Astrocyte of the cerebellum (primary cell): ENCODE data around the gene ANKRD30B.
"Not testable (repeated sequence)": the region's sequence is repeated elsewhere in the genome, so short reads cannot be mapped to it uniquely, and the experiment has no call there.

Source experiments
- DNase-seq: peaks from one replicate; pipeline ENCODE4 v3.0.0-alpha.2; 2011; ENCODE audit warnings: low read depth
- H3K4me3 ChIP-seq: 2 replicates; pipeline ENCODE4 v1.5.1; 2011; ENCODE audit warnings: mild to moderate bottlenecking, low read depth, low read length, moderate library complexity
- in situ Hi-C: cut with HindIII; loops from 2 replicates; pipeline ENCODE4 v1.10.0; 2017; ENCODE audit warnings: low sequenced_read_pairs
- TF ChIP-seq, protein P1 (sequence below): IDR thresholded peaks from 2 replicates; pipeline ENCODE4 v1.5.1; 2012; ENCODE audit warnings: low read length, low read depth, moderate library complexity, mild to moderate bottlenecking; ENCODE audit errors: missing control alignments

ANKRD30B gene

DNA sequence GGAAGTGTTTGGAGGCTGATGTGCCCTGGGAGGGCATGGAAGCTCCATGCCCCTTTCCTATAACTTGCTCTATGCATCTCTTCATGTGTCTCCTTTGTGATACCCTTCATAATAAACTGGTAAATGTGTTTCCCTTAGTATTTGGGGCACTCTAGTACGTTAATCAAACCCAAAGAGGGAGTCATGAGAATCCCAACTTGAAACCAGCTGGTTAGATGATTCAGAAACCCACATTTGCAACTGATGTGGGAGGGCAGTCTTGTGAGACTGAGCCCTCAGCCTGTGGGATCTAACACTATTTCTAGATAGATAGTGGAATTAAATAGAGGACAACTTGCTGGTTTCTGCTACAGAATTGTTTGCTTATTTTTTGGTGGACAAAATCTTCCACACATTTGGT is 20.3 kb downstream of the ANKRD30B start:
- H3K4me3 ChIP-seq, result no peak overlapping the region
- TF ChIP-seq, protein P1, sequence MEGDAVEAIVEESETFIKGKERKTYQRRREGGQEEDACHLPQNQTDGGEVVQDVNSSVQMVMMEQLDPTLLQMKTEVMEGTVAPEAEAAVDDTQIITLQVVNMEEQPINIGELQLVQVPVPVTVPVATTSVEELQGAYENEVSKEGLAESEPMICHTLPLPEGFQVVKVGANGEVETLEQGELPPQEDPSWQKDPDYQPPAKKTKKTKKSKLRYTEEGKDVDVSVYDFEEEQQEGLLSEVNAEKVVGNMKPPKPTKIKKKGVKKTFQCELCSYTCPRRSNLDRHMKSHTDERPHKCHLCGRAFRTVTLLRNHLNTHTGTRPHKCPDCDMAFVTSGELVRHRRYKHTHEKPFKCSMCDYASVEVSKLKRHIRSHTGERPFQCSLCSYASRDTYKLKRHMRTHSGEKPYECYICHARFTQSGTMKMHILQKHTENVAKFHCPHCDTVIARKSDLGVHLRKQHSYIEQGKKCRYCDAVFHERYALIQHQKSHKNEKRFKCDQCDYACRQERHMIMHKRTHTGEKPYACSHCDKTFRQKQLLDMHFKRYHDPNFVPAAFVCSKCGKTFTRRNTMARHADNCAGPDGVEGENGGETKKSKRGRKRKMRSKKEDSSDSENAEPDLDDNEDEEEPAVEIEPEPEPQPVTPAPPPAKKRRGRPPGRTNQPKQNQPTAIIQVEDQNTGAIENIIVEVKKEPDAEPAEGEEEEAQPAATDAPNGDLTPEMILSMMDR, result no peak
- in situ Hi-C loops, result no loop called here
- DNase-seq, result no peak

GRCh38 chr18:14769381-14769780 is 21.4 kb downstream of the ANKRD30B start:
- H3K4me3 ChIP-seq, result no peak overlapping the region
- in situ Hi-C loops, result no loop called here
- TF ChIP-seq, protein P1, result no peak
- no peak for DNase-seq

GRCh38 chr18:14776801-14777200 is 28.8 kb downstream of the ANKRD30B start:
- DNase-seq, result no peak
- TF ChIP-seq, protein P1, result no peak
- H3K4me3 ChIP-seq, result no peak overlapping the region
- in situ Hi-C loops, result no loop called here

- no peak for DNase-seq
- TF ChIP-seq, protein P1, result no peak
- H3K4me3 ChIP-seq, result no peak overlapping the region
- in situ Hi-C loops, result no loop called here
Measured at GRCh38 chr18:14781671-14782070, 33.7 kb downstream of the ANKRD30B start.

GRCh38 chr18:14784133-14784532 is 36.2 kb downstream of the ANKRD30B start:
- in situ Hi-C loops, result no loop called here
- no peak for DNase-seq
- TF ChIP-seq, protein P1, result no peak
- no peak overlapping the region for H3K4me3 ChIP-seq

DNA sequence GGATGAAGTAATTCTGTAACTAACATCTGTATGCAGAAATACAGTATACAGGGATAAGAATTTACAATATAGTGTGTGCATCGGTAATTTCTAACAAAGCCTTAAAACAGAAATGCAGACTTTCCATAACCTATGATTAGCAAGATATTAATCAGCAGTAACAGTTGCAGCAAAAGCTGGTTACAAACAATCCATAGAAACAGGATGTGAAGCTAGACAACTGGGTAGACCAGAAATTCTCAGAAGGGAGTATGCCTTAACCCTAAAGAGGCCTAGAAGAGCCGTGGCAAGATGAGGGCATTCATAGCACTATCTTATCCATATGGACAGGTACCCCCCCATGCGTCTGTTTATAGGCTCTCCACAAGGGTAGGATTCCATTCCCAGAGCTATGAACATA is 48.9 kb downstream of the ANKRD30B start:
- H3K4me3 ChIP-seq, in situ Hi-C loops, DNase-seq: not testable (repeated sequence)

- DNase-seq, in situ Hi-C loops, H3K4me3 ChIP-seq: not testable (repeated sequence)
Measured at GRCh38 chr18:14797969-14798764, 50.2 kb downstream of the ANKRD30B start.

DNA sequence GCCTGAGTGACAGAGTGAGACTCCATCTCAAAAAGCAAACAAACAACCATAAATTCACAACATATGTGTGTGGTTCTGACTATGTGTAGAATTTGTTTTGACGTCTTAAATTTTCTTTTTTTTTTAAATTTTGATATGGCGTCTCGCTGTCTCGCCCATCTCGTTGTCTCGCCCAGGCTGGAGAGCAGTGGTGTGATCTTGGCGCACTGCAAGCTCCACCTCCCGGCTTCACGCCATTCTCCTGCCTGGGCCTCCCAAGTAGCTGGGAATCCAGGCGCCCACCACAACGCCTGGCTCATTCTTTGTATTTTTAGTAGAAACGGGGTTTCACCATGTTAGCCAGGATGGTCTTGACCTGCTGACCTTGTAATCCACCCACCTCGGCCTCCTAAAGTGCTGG is 63.1 kb downstream of the ANKRD30B start:
- DNase-seq, H3K4me3 ChIP-seq, in situ Hi-C loops: not testable (repeated sequence)

GRCh38 chr18:14826972-14827632 is 79.1 kb downstream of the ANKRD30B start:
- DNase-seq, H3K4me3 ChIP-seq, in situ Hi-C loops: not testable (repeated sequence)

DNA sequence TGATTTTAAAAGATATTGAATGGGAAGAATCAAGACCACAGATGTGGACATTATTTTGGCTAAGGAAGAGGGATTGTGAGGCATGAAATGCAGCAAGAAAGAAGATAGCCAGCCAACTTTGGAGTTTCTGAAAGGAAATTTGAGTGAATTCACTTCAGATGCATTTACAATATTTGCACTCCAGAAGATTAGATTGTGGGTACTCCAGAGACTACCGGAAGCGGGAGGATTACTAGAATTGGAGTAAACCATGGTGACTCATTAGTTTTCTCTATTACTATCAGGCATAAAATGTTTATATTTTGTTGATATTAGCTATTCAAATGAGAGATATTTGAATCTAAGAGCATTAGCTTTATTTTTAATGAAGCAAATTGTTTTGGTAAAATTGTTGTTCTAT is 93.6 kb downstream of the ANKRD30B start:
- DNase-seq, in situ Hi-C loops, H3K4me3 ChIP-seq: not testable (repeated sequence)

DNA sequence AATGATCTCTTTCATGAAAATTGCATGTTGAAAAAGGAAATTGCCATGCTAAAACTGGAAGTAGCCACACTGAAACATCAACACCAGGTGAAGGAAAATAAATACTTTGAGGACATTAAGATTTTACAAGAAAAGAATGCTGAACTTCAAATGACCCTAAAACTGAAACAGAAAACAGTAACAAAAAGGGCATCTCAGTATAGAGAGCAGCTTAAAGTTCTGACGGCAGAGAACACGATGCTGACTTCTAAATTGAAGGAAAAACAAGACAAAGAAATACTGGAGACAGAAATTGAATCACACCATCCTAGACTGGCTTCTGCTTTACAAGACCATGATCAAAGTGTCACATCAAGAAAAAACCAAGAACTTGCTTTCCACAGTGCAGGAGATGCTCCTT is 103.6 kb downstream of the ANKRD30B start:
- in situ Hi-C loops, DNase-seq, H3K4me3 ChIP-seq: not testable (repeated sequence)
